Endodermal cell (in vitro differentiated cells): Measurements from ENCODE around the gene NOD2. TPM values are rescaled to one million over a fixed set of nuclear protein-coding genes. Genes with fewer than 3 reads are reported as not detected.
A peak's percentile ranks its signal among the peaks of the same experiment; 100 is the strongest.

ENCODE experiments used
- DNase-seq: peaks from one replicate; pipeline ENCODE4 v3.0.0-alpha.2; 2017
- H3K27ac ChIP-seq: 2 replicates; pipeline ENCODE4 v1.5.1; 2013; ENCODE audit warnings: mild to moderate bottlenecking, low read depth, low read length, moderate library complexity
- H3K27me3 ChIP-seq: 2 replicates; pipeline ENCODE4 v1.6.1; 2013; ENCODE audit warnings: mild to moderate bottlenecking, low read length, moderate library complexity; ENCODE audit not compliant: insufficient read depth, control insufficient read depth, poor library complexity, severe bottlenecking
- H3K36me3 ChIP-seq: 2 replicates; pipeline ENCODE4 v1.7.0; 2013; ENCODE audit warnings: mild to moderate bottlenecking, low read length, moderate library complexity; ENCODE audit not compliant: control insufficient read depth, insufficient read depth
- H3K4me1 ChIP-seq: one replicate; pipeline ENCODE4 v1.7.0; 2013; ENCODE audit warnings: low read length; ENCODE audit not compliant: control insufficient read depth, insufficient read depth
- H3K4me3 ChIP-seq: 2 replicates; pipeline ENCODE4 v1.5.1; 2013; ENCODE audit warnings: mild to moderate bottlenecking, low read length, moderate library complexity
- H3K9ac ChIP-seq: 2 replicates; pipeline ENCODE4 v1.6.1; 2013; ENCODE audit warnings: mild to moderate bottlenecking, low read length, moderate library complexity; ENCODE audit not compliant: poor library complexity, severe bottlenecking; ENCODE audit errors: extremely low read depth
- H3K9me3 ChIP-seq: 2 replicates; pipeline ENCODE4 v1.6.1; 2013; ENCODE audit warnings: mild to moderate bottlenecking, low read length, moderate library complexity; ENCODE audit not compliant: control insufficient read depth
- H3K27ac Mint-ChIP-seq: 2 replicates; pipeline ENCODE4 v1.8.0; 2020; ENCODE audit warnings: mixed read lengths
- H3K27me3 Mint-ChIP-seq: 2 replicates; pipeline ENCODE4 v1.8.0; 2021; ENCODE audit warnings: mild to moderate bottlenecking, mixed read lengths; ENCODE audit not compliant: insufficient read depth
- H3K36me3 Mint-ChIP-seq: 2 replicates; pipeline ENCODE4 v1.8.0; 2020; ENCODE audit warnings: low read depth, mixed read lengths
- H3K4me1 Mint-ChIP-seq: 2 replicates; pipeline ENCODE4 v1.8.0; 2020; ENCODE audit warnings: mixed read lengths
- H3K4me3 Mint-ChIP-seq: 2 replicates; pipeline ENCODE4 v1.8.0; 2020; ENCODE audit warnings: mild to moderate bottlenecking, moderate library complexity, mixed read lengths
- H3K9me3 Mint-ChIP-seq: 2 replicates; pipeline ENCODE4 v1.8.0; 2020; ENCODE audit warnings: mild to moderate bottlenecking, mixed read lengths
- WGBS, 2 experiments: methylation state at CpG; one replicate each; pipeline versions ENCODE4 v1.1.5 to v1.1.7; 2013; ENCODE audit warnings: missing lambda C conversion rate in 2 of 2, mixed read lengths in 1 of 2; ENCODE audit not compliant: insufficient coverage in 1 of 2, insufficient read length in 1 of 2; 5-methylcytosine and 5-hydroxymethylcytosine counted together
- total RNA-seq, 2 donors: library from RNA; stranded (reverse); fragmentation: NEBNext Ultra II Directional in 1 of 2; extraction: Animal tissue kit (Norgen Biotek cat#: 25700) in 1 of 2; gene quantifications; 2 replicates in 1 of 2; 3 replicates in 1 of 2; pipeline ENCODE4 v1.2.1, GENCODE V29; 2021
- TF ChIP-seq, protein P1 (sequence below): fragments of 200-600 bp; sonication (generic); conservative IDR thresholded peaks from 2 replicates; pipeline ENCODE4 v1.5.0; 2021; ENCODE audit warnings: antibody characterized with exemption, mild to moderate bottlenecking

Gene NOD2
- total RNA-seq, 2 donors from 2014 or later = 0.33 to 0.42 TPM

DNA sequence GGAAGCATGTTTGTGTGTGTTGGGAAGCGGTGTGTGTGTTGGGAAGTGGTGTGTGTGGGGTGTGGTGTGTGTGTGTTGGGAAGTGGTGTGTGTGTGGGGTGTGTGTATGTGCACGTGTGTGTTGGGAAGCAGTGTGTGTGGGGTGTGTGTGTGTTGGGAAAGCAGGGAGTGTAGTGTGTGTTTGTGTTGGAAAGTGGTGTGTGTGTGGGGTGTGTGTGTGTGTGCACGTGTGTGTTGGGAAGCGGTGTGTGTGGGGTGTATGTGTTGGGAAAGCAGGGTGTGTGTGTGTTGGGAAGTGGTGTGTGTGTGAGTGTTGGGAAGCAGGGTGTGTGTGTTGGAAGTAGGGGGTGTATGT lies 785 bp upstream of the NOD2 start:
- Mint-ChIP-seq H3K36me3 (no peaks in the 10 kb centered on the region), H3K4me3 (peak overlapping the region; percentile 29), H3K4me1 (peaks cover 3% of the 10 kb centered on the region), H3K27me3 (peaks cover 31% of the 10 kb centered on the region), H3K9me3 (no peaks in the 10 kb centered on the region), H3K27ac (no peak overlapping the region)
- Histone ChIP-seq H3K9ac (no peak overlapping the region), H3K9me3 (no peaks in the 10 kb centered on the region), H3K27me3 (peaks cover 39% of the 10 kb centered on the region), H3K4me1 (no peaks in the 10 kb centered on the region), H3K36me3 (no peaks in the 10 kb centered on the region), H3K4me3 (no peak overlapping the region), H3K27ac (no peak overlapping the region)
- WGBS, 2 experiments = 93% methylated on average over 4 of the region's 4 CpGs; no CpG with 5 or more reads in 1 of the 2 experiments
- no peak for DNase-seq
- TF ChIP-seq, protein P1, sequence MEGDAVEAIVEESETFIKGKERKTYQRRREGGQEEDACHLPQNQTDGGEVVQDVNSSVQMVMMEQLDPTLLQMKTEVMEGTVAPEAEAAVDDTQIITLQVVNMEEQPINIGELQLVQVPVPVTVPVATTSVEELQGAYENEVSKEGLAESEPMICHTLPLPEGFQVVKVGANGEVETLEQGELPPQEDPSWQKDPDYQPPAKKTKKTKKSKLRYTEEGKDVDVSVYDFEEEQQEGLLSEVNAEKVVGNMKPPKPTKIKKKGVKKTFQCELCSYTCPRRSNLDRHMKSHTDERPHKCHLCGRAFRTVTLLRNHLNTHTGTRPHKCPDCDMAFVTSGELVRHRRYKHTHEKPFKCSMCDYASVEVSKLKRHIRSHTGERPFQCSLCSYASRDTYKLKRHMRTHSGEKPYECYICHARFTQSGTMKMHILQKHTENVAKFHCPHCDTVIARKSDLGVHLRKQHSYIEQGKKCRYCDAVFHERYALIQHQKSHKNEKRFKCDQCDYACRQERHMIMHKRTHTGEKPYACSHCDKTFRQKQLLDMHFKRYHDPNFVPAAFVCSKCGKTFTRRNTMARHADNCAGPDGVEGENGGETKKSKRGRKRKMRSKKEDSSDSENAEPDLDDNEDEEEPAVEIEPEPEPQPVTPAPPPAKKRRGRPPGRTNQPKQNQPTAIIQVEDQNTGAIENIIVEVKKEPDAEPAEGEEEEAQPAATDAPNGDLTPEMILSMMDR = no peak

DNA sequence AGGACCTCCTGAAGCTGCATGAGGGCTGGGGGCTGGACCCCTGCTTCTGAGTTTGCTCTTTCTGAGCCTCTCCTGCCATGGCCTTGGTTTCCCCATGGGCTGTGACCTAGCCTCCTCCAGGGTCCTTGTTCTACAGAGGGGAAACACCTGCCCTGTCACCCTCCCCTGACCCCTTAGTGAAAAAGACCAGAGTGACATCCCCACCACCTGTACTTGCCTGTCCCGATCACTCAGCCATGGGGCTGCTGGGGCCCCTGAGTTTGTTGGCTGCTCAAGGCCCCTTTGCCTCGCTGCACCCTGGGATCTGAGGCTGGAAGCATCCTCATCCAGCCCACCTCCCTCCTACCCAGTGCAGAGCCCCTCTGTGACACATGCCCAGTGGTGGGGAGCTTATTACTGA lies 800 bp downstream of the NOD2 start:
- H3K27me3 Mint-ChIP-seq = peaks cover 31% of the 10 kb centered on the region
- peak overlapping the region; percentile 46 for H3K4me3 Mint-ChIP-seq
- no peak overlapping the region for H3K27ac Mint-ChIP-seq

DNA sequence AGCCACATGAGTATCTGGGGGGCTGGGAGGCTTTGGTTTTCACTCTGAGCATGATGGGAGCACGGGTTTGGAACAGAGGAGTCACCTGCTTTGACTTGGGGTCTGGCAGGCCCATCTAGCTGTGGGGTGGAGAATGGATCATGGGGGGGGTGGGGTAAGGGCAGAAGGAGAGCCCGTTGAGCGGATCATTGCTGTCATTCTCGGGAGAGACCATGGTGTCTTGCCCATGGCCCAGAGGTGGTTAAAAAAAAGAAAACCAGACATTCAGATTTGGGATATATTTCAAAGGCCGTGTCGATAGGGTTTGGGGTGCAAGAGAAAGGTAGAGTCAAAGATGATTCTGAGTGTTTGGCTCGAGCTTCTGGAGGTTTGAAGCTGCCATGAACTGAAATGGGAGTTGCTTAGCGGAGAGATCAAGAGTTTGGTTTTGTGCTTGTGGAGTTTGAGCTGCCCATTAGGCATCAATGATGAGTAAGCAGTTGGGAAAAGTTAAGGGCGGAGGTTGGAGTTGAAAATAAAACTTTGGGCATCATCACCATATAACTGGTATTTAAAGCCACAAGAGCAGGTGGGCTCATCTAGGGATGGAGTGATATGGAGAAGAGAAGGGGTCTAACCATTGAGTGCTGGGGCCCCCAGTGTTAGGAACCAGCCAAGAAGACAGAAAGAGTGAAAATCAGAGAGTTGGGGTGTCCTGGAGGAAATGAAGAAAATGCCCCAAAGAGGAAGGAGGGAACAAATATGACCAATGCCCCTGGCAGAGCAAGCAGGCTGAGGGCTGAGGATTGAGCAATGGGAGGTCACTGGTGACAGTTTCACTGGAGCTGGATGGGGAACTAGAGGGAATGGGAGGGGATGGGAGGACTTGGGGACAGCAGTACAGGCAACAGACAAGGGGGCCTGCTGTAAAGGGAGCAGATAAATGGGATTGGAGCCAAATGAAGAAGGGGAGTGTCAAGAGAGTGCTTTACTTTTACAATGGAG lies 1.9 kb downstream of the NOD2 start:
- Mint-ChIP-seq H3K4me3 (no peak overlapping the region), H3K27me3 (peaks cover 31% of the 10 kb centered on the region), H3K9me3 (no peaks in the 10 kb centered on the region), H3K4me1 (peaks cover 6% of the 10 kb centered on the region), H3K27ac (no peak overlapping the region), H3K36me3 (no peaks in the 10 kb centered on the region)
- peak; percentile 18 for DNase-seq
- no peaks in the 10 kb centered on the region for H3K9me3 ChIP-seq
- peaks cover 39% of the 10 kb centered on the region for H3K27me3 ChIP-seq
- H3K27ac ChIP-seq = no peak overlapping the region
- no peaks in the 10 kb centered on the region for H3K36me3 ChIP-seq
- 94 to 96% methylated on average over 7 to 9 of the region's 9 CpGs for WGBS, 2 experiments
- no peak overlapping the region for H3K4me3 ChIP-seq
- H3K9ac ChIP-seq = no peak overlapping the region
- TF ChIP-seq, protein P1 = no peak
- no peaks in the 10 kb centered on the region for H3K4me1 ChIP-seq

More for the DNA sequence above, 800 bp downstream of the NOD2 start:
- Mint-ChIP-seq H3K36me3 (no peaks in the 10 kb centered on the region), H3K4me1 (peaks cover 6% of the 10 kb centered on the region), H3K9me3 (no peaks in the 10 kb centered on the region)
- TF ChIP-seq, protein P1 = no peak
- no peaks in the 10 kb centered on the region for H3K4me1 ChIP-seq
- no peak overlapping the region for H3K9ac ChIP-seq
- no peak overlapping the region for H3K27ac ChIP-seq
- H3K27me3 ChIP-seq = peaks cover 39% of the 10 kb centered on the region
- H3K9me3 ChIP-seq = no peaks in the 10 kb centered on the region
- peak; percentile 21 for DNase-seq
- WGBS, 2 experiments = 95 to 100% methylated on average over 2 of the region's 2 CpGs
- H3K4me3 ChIP-seq = no peak overlapping the region
- H3K36me3 ChIP-seq = no peaks in the 10 kb centered on the region
